Measurements from ENCODE around the gene CORIN. TPM values are rescaled to one million over a fixed set of nuclear protein-coding genes. Genes with fewer than 3 reads are reported as not detected.
"Not testable (repeated sequence)": the region's sequence is repeated elsewhere in the genome, so short reads cannot be mapped to it uniquely, and the experiment has no call there.

CORIN gene
- total and polyA plus RNA-seq, 4 donors, result 0.13 to 1.5 (median 0.68) TPM

GRCh38 chr4:47550899-47551548 is 286.8 kb downstream of the CORIN start:
- WGBS, 2 donors, result 94 to 95% methylated on average over 7 of the region's 7 CpGs
- H3K36me3 ChIP-seq (ENCODE audit: control insufficient read depth in 1 of 2, insufficient read depth in 2 of 2, low read length in 1 of 2), result peaks cover 5 to 8% of the 10 kb centered on the region in 2 donors
- H3K4me3 ChIP-seq (ENCODE audit: low read length in 2 of 2), result no peak overlapping the region
- ATAC-seq (ENCODE audit: low FRiP score), result no peak
- H3K9me3 ChIP-seq (ENCODE audit: control insufficient read depth, low read length), result no peaks in the 10 kb centered on the region
- DNase-seq, result no peak
- H3K4me1 ChIP-seq (ENCODE audit: control insufficient read depth in 1 of 2, insufficient read depth in 2 of 2, low read length in 2 of 2), result no peaks in the 10 kb centered on the region
- no peak overlapping the region for H3K27ac ChIP-seq (ENCODE audit: low read depth in 1 of 2, low read length in 2 of 2)
- H3K27me3 ChIP-seq (ENCODE audit: control insufficient read depth in 1 of 2, insufficient read depth in 2 of 2, low read length in 1 of 2), result no peaks in the 10 kb centered on the region
- intact Hi-C loops (cut with DNase I), result no loop called here

GRCh38 chr4:47550357-47550756 is 287.5 kb downstream of the CORIN start:
- H3K4me1 ChIP-seq (ENCODE audit: control insufficient read depth in 1 of 2, insufficient read depth in 2 of 2, low read length in 2 of 2); H3K27ac ChIP-seq (ENCODE audit: low read depth in 1 of 2, low read length in 2 of 2); H3K4me3 ChIP-seq (ENCODE audit: low read length in 2 of 2); H3K9me3 ChIP-seq (ENCODE audit: control insufficient read depth, low read length); H3K27me3 ChIP-seq (ENCODE audit: control insufficient read depth in 1 of 2, insufficient read depth in 2 of 2, low read length in 1 of 2); intact Hi-C loops (cut with DNase I); H3K36me3 ChIP-seq (ENCODE audit: control insufficient read depth in 1 of 2, insufficient read depth in 2 of 2, low read length in 1 of 2); DNase-seq; ATAC-seq (ENCODE audit: low FRiP score): not testable (repeated sequence)
- WGBS, 2 donors, result 91 to 97% methylated on average over 7 of the region's 7 CpGs

Small RNA genes within 50 kb of the gene (microRNA-seq; reads per million reads assigned to microRNA genes)
- 0 reads per million in 2 donors for gene MIR8053

Other genes starting within 250 kb of the CORIN start
- 10 to 100 TPM; 13.7 to 16.7 TPM for gene NFXL1, start 76.5 kb upstream of the CORIN start, total RNA-seq
- gene NFXL1, start 76.5 kb upstream of the CORIN start, polyA plus RNA-seq, result 1 to 10 TPM; 6.0 to 8.2 TPM
- gene CNGA1, start 178.6 kb upstream of the CORIN start, total RNA-seq, result 1 to 10 TPM; 1.6 to 5.5 TPM
- gene CNGA1, start 178.6 kb upstream of the CORIN start, polyA plus RNA-seq, result under 1 TPM in 1 of 2 donors, not detected in 1; 0.75 TPM
- gene NIPAL1, start 178.7 kb upstream of the CORIN start, total RNA-seq, result 1 to 10 TPM in 1 of 2 donors, under 1 TPM in 1; 0.81 to 1.1 TPM
- 1 to 10 TPM in 1 of 2 donors, not detected in 1; 2.3 TPM for gene NIPAL1, start 178.7 kb upstream of the CORIN start, polyA plus RNA-seq